DND-41 (cell line): Measurements from ENCODE around the gene IRGC.

Source experiments
- ATAC-seq: fragments of 200-7000 bp; cut with Tn5 transposase; 3 replicates; pipeline ENCODE4 v1.9.1; 2021; ENCODE audit warnings: low read depth; ENCODE audit not compliant: insufficient read depth
- DNase-seq: peaks from one replicate; pipeline ENCODE4 v3.0.0-alpha.2; 2020
- H2AFZ ChIP-seq: 2 replicates; pipeline ENCODE4 v1.6.0; 2012; ENCODE audit warnings: low read depth, low read length
- H3K27ac ChIP-seq: 2 replicates; pipeline ENCODE4 v1.5.1; 2012; ENCODE audit warnings: low read length, inconsistent platforms
- H3K27me3 ChIP-seq: fragments of 200-600 bp; sonication (generic); 2 replicates; pipeline ENCODE4 v1.6.0; 2012; ENCODE audit warnings: low read length, mild to moderate bottlenecking, inconsistent platforms; ENCODE audit not compliant: insufficient read depth, poor library complexity
- H3K36me3 ChIP-seq: 2 replicates; pipeline ENCODE4 v1.5.1; 2012; ENCODE audit warnings: low read length, inconsistent platforms; ENCODE audit not compliant: insufficient read depth
- H3K4me1 ChIP-seq: 2 replicates; pipeline ENCODE4 v1.5.1; 2012; ENCODE audit warnings: mild to moderate bottlenecking, low read length; ENCODE audit not compliant: insufficient read depth
- H3K4me2 ChIP-seq: 2 replicates; pipeline ENCODE4 v1.6.0; 2012; ENCODE audit warnings: mild to moderate bottlenecking, moderate library complexity, low read length, inconsistent platforms; ENCODE audit not compliant: insufficient read depth
- H3K4me3 ChIP-seq, 2 experiments: fragments of 200-600 bp in 1 of 2; shearing (Covaris generic) in 1 of 2; 2 replicates each; pipeline ENCODE4 v1.5.1; 2012 to 2016; ENCODE audit warnings: inconsistent platforms in 2 of 2, low read length in 2 of 2, mild to moderate bottlenecking in 2 of 2, low read depth in 1 of 2, moderate library complexity in 1 of 2
- H3K79me2 ChIP-seq: 2 replicates; pipeline ENCODE4 v1.6.0; 2012; ENCODE audit warnings: low read length, inconsistent platforms; ENCODE audit not compliant: insufficient read depth
- H3K9ac ChIP-seq: 2 replicates; pipeline ENCODE4 v1.6.0; 2012; ENCODE audit warnings: low read depth, mild to moderate bottlenecking, inconsistent platforms, low read length, moderate library complexity
- H3K9me3 ChIP-seq: 2 replicates; pipeline ENCODE4 v1.5.1; 2012; ENCODE audit warnings: low read length, moderate library complexity, mild to moderate bottlenecking, inconsistent platforms; ENCODE audit not compliant: insufficient read depth, severe bottlenecking
- H4K20me1 ChIP-seq: 2 replicates; pipeline ENCODE4 v1.6.0; 2012; ENCODE audit warnings: low read length; ENCODE audit not compliant: insufficient read depth
- EZH2 ChIP-seq: IDR thresholded peaks from 3 replicates; pipeline ENCODE4 v1.6.1; 2012; ENCODE audit warnings: borderline replicate concordance, low read depth, mild to moderate bottlenecking, moderate library complexity, low read length, inconsistent platforms; ENCODE audit not compliant: severe bottlenecking
- TF ChIP-seq, protein P1 (sequence below): IDR thresholded peaks from 2 replicates; pipeline ENCODE4 v1.5.1; 2012; ENCODE audit warnings: borderline replicate concordance, low read length, moderate library complexity, mild to moderate bottlenecking; ENCODE audit not compliant: poor library complexity, severe bottlenecking; ENCODE audit errors: extremely low read depth

The IRGC gene

DNA sequence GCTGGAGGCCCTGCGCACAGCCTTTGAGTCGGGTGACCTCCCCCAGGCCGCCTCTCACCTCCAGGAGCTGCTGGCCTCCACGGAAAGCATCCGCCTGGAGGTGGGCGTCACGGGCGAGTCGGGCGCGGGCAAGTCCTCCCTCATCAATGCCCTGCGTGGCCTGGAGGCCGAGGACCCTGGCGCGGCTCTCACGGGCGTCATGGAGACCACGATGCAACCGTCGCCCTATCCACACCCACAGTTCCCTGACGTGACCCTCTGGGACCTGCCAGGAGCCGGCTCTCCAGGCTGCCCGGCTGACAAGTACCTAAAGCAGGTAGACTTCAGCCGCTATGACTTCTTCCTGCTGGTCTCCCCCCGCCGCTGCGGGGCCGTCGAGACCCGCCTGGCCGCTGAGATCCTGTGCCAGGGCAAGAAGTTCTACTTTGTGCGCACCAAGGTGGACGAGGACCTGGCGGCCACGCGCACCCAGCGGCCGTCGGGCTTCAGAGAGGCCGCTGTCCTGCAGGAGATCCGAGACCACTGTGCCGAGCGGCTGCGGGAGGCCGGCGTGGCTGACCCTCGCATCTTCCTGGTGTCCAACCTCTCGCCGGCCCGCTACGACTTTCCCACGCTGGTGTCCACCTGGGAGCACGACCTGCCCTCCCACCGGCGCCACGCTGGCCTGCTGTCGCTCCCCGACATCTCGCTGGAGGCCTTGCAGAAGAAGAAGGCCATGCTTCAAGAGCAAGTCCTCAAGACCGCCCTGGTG is 2.9 kb downstream of the IRGC start:
- TF ChIP-seq, protein P1, sequence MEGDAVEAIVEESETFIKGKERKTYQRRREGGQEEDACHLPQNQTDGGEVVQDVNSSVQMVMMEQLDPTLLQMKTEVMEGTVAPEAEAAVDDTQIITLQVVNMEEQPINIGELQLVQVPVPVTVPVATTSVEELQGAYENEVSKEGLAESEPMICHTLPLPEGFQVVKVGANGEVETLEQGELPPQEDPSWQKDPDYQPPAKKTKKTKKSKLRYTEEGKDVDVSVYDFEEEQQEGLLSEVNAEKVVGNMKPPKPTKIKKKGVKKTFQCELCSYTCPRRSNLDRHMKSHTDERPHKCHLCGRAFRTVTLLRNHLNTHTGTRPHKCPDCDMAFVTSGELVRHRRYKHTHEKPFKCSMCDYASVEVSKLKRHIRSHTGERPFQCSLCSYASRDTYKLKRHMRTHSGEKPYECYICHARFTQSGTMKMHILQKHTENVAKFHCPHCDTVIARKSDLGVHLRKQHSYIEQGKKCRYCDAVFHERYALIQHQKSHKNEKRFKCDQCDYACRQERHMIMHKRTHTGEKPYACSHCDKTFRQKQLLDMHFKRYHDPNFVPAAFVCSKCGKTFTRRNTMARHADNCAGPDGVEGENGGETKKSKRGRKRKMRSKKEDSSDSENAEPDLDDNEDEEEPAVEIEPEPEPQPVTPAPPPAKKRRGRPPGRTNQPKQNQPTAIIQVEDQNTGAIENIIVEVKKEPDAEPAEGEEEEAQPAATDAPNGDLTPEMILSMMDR = no peak
- no peak for TF ChIP-seq EZH2

DNA sequence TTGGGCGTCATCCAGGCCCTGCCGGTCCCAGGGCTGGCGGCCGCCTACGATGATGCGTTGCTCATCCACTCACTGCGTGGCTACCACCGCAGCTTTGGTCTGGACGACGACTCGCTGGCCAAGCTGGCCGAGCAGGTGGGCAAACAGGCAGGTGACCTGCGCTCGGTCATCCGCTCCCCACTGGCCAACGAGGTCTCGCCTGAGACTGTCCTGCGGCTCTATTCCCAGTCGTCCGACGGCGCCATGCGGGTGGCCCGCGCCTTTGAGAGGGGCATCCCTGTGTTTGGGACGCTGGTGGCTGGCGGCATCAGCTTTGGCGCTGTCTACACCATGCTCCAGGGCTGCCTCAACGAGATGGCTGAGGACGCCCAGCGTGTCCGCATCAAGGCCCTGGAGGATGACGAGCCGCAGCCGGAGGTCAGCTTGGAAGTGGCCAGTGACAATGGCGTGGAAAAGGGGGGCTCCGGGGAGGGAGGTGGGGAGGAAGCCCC is 3.5 kb downstream of the IRGC start:
- no peak overlapping the region for H3K27ac ChIP-seq
- H3K36me3 ChIP-seq = no peaks in the 10 kb centered on the region
- H3K79me2 ChIP-seq = no peaks in the 10 kb centered on the region
- H3K27me3 ChIP-seq = no peaks in the 10 kb centered on the region
- H2AFZ ChIP-seq = no peak overlapping the region
- H3K9me3 ChIP-seq = no peaks in the 10 kb centered on the region
- ATAC-seq = no peak
- H3K4me2 ChIP-seq = no peak overlapping the region
- no peaks in the 10 kb centered on the region for H3K4me1 ChIP-seq
- no peak overlapping the region for H3K4me3 ChIP-seq
- DNase-seq = no peak
- no peaks in the 10 kb centered on the region; the same call in 1 of the 2 replicates for H4K20me1 ChIP-seq
- H3K9ac ChIP-seq = no peak overlapping the region
- TF ChIP-seq, protein P1 = no peak
- TF ChIP-seq EZH2 = no peak

More for the DNA sequence above, 2.9 kb downstream of the IRGC start:
- Histone ChIP-seq H3K9me3 (no peaks in the 10 kb centered on the region), H3K9ac (no peak overlapping the region), H3K27me3 (no peaks in the 10 kb centered on the region), H3K36me3 (no peaks in the 10 kb centered on the region), H4K20me1 (no peaks in the 10 kb centered on the region; the same call in 1 of the 2 replicates), H3K4me3 (no peak overlapping the region), H3K4me2 (no peak overlapping the region), H3K79me2 (no peaks in the 10 kb centered on the region), H2AFZ (no peak overlapping the region), H3K27ac (no peak overlapping the region), H3K4me1 (no peaks in the 10 kb centered on the region)
- ATAC-seq (no peak), DNase-seq (no peak)

DNA sequence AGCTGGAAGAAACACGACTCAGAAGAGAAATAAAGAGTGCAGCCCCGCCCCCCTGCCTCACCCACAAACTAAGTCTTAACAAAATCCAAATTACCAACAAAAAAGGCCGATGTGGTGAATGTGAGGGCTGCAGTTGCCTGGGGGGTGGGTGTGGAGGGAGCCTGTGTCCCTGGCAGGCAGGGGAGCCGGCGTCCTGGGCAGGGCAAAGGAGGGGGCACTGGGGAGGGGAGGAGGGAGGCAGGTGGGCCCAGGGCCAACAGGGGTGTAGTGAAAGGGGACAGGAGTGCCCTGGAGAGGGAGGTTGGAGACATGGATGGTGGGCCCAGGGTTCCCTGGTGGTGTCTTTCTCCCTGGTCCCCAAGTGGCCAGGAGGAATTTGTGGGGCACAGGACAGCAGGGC is 4.0 kb downstream of the IRGC start:
- no peaks in the 10 kb centered on the region for H3K79me2 ChIP-seq
- H3K36me3 ChIP-seq = no peaks in the 10 kb centered on the region
- H3K4me3 ChIP-seq = no peak overlapping the region
- H3K9ac ChIP-seq = no peak overlapping the region
- no peaks in the 10 kb centered on the region; the same call in 1 of the 2 replicates for H4K20me1 ChIP-seq
- no peak for DNase-seq
- TF ChIP-seq EZH2 = no peak
- TF ChIP-seq, protein P1 = no peak
- no peak overlapping the region for H2AFZ ChIP-seq
- no peak overlapping the region for H3K27ac ChIP-seq
- H3K9me3 ChIP-seq = no peaks in the 10 kb centered on the region
- no peak for ATAC-seq
- no peaks in the 10 kb centered on the region for H3K4me1 ChIP-seq
- H3K4me2 ChIP-seq = no peak overlapping the region
- H3K27me3 ChIP-seq = no peaks in the 10 kb centered on the region
